Activated CD4-positive, alpha-beta T cell treated with anti-CD3 and anti-CD28 coated beads, Interleukin-2, Interleukin-4, amounts not matched to agents 100 ng/mL and 50 ng/mL, durations not matched to agents 16 hours and 8 hours (primary cell): ENCODE measurements around the gene GOLGA6A.
"Not testable (repeated sequence)": the region's sequence is repeated elsewhere in the genome, so short reads cannot be mapped to it uniquely, and the experiment has no call there.

ENCODE experiments used
- DNase-seq: peaks from one replicate; pipeline ENCODE4 v3.0.0-alpha.2; 2020; ENCODE audit warnings: low spot score

The GOLGA6A gene

DNA sequence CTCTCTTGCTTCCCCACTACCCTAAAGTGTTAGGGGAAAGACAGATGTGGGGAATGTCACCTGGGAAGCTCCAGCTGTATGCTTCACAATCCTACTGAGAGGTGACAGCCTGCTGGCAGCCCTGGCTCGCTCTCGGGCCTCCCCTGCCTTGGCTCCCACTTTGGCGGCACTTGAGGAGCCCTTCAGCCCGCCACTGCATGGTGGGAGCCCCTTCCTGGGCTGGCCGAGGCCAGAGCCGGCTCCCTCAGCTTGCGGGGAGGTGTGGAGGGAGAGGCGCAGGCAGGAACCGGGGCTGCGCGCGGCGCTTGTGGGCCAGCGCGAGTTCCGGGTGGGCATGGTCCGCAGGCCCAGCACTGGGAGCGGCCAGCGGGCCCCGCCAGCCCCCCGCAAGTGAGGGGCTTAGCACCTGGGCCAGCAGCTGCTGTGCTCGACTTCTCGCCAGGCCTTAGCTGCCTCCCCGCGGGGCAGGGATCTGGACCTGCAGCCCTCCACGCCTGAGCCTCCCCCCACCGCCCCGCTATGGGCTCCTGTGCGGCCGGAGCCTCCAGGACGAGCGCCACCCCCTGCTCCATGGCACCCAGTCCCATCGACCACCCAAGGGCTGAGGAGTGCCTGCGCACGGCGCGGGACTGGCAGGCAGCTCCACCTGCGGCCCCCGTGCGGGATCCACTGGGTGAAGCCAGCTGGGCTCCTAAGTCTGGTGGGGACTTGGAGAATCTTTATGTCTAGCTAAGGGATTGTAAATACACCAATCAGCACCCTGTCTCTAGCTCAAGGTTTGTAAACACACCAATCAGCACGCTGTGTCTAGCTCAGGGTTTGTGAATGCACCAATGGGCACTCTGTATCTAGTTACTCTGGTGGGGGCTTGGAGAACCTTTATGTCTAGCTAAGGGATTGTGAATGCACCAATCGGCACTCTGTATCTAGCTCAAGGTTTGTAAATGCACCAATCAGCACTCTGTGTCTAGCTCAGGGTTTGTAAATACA lies 29.8 kb downstream of the GOLGA6A start:
- not testable (repeated sequence) for DNase-seq

DNA sequence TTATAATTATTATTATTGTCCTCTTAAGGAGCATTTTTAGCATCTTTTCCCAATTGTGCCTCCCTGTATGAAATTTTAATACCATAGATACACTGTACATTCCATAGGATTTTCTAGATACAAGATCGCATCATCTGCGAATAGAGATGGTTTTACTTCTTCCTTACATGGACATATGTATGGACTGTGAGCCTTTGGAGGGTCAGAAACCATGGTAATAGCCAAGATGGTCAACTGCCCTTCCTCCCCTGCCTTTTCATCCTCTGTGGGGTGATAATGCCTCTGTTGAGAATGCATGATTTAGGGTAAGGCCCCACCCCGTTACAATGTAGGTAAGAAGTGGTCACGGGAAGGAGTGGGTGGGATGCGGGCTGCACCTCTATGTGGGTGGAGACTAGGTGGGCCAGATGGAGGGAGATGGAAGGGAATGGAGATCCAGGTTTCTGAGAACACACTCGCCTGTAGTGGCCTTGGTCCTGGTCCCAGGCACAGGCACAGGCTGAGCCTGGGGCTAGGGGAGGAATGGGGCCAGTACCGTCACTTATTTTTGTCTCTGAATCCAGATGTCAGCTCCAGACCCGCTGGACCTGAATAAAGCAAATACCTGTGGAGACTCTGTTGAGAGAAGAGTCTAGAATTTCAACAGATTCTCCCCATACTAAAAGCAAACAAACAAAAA lies 31.7 kb downstream of the GOLGA6A start:
- DNase-seq: no peak

DNA sequence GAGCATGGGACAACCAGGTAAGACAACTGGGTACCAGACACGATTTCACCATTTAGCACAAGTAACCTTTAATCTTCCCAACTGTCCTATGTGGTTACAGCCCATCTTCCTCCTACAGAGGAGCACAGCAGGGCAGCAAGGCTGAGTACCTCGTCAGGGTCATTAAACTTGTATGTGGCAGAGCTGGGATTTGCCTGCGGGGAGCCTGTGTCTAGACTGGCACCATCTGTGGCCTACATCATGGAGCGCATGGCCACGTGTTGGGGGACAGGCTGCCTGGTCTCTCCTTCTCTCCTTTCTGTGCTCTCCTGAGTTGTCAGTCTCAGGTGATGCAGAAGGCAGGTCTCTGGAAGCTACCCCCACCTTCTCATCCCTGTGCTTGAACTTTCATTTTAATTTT lies 32.2 kb downstream of the GOLGA6A start:
- DNase-seq: no peak

DNA sequence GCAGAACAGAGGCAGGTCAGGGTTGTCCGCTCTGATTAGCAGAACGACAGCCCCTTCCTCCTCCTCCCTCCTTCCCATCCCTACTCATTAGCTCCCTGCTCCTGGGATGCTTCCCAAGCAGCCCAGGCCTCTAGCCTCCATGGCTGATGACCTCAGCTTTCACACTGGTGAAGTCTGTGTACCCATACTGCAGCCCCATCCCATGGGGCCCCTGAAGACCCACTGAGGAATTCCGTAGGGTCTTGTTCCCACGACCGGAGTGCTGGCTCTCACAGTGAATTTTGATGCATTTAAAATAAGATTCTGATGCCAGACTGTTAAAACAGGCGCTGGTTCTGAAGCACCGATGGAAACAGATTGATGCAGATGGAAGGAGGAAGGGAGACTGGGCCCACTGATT lies 36.1 kb downstream of the GOLGA6A start:
- DNase-seq: no peak

DNA sequence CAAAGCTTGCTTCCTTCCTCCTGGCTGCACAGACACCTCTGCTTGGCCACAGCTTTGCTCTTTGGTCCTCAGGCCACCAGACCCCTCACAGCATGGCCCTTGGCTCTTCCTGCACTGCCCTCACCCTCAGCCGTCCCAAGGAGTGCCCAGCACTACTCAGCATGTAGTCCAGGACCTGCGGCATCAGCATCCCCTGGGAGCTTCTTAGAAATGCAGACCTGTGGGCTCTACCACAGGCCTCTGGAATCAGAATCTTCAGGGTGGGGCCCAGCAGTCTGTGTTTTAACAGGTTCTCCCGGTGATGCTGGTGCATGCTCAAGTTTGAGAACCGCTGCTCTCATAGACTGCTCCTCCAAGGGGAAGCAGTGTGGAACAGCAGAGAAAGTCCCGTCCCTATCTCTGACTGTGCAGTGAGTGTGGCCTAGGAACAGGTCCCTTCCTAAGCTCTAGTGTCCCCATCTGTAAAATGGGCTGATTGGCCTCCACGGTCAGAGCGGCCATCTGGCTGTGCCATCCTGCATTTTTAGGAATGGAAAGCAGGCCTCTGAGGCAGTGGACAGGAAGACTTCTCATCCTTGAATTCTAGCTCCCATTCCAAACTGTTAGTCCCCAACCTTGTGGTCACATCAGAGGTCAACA lies 36.6 kb downstream of the GOLGA6A start:
- no peak for DNase-seq

DNA sequence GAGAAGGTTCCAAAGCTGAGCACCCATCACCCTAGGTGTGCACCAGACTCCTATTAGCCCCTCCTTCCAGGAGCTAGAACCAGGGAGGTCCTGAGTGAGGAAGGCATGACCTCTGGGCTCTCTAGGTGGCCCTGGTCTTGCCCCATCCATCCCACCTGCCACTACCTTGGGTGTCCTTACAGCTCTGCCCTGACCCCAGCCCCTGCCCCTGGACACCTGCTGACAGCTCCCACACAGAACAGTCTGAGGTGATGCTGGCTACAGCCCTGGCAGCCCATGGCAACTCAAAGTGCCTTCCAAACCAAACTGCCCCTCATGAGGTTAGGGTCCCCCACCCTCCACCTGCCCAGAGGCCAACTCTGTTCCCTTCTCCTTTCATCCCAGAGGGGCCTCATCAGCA lies 37.2 kb downstream of the GOLGA6A start:
- DNase-seq: no peak

DNA sequence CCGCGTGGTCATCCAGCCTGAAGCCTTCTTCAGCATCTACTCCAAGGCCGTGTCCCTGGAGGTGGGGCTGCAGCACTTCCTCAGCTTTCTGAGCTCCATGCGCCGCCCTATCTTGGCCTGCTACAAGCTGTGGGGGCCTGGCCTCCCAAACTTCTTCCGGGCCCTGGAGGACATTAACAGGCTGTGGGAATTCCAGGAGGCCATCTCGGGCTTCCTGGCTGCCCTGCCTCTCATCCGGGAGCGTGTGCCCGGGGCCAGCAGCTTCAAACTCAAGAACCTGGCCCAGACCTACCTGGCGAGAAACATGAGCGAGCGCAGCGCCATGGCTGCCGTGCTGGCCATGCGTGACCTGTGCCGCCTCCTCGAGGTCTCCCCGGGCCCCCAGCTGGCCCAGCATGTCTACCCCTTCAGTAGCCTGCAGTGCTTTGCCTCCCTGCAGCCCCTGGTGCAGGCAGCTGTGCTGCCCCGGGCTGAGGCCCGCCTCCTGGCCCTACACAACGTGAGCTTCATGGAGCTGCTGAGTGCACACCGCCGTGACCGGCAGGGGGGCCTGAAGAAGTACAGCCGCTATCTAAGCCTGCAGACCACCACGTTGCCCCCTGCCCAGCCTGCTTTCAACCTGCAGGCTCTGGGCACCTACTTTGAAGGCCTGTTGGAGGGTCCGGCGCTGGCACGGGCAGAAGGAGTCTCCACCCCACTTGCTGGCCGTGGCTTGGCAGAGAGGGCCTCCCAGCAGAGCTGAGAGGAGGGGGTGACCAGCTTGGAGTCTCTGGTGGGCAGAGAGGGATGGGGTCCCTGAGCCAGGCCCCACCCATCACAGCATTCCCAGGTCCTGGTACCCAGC lies 37.9 kb downstream of the GOLGA6A start:
- DNase-seq: no peak

DNA sequence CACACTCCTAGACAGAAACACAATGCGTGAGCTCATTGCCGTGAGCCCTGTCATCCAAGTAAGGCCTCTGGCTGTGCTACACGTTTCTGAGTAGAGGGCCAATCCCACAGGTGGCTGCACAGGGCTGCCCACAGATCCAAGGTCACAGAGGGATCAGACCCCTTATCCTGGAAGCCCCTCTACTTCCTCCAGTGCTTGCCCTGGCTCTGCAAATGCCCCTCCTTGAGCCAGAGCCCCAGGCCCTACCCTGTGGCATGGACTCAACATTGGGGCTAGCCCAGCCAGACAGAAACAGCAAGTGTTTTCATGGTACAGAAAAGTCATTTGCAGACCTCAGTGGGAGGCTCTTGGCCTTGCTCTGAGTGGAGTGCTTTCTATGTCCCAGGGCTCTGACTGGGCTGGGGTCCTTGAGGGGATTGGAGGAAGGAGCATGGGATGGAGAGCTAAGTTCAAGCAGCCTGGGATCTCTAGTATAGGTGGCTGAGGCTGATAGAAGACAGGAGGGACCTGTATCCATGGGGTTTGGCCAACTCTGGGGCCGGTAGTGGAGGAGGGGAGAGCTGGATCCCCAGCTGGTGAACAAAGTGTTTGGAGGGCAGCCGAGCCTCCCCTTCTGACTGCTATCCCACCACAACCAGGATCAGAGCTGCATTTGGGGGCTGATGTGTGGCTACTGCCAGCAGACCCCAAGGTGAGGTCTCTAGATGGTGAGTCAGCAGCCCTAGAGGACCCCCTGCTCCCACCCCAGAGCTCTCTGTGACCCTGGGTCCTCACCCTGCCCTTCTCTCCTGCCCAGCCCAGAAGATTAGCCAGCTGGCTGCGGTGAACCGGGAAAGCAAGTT lies 38.7 kb downstream of the GOLGA6A start:
- no peak for DNase-seq

DNA sequence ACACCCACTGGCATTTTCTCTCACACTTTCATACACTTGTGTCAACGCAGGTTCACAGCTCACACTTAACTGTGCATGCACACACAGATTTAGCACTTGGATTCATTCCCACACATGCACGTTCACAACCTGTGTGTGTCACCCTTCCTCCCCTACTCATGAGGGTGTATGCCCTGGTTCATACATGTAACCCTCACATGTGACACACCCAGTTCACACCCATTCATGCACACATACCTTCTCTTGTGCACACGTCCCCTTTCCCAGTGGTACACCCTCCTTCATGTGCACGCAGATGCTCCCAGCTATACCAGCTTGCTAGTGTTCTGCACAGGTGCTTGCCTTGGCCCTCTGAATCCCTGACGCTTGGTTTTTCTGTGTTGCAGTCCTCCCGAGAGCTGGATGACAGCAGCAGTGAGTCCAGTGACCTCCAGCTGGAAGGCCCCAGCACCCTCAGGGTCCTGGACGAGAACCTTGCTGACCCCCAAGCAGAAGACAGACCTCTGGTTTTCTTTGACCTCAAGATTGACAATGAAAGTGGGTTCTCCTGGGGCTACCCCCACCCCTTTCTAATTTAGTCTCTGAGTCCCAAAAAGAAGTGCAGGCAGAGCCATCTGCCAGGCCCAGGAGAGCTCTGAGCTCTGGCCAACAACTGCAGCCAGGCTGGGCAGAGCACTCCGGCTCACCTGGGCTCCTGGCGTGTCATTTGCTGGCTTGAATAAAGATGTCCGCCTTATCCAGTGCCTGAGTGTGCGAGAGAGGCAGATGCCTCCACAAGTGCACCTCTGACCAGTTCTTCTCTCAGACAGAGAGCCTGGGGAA lies 39.5 kb downstream of the GOLGA6A start:
- no peak for DNase-seq

DNA sequence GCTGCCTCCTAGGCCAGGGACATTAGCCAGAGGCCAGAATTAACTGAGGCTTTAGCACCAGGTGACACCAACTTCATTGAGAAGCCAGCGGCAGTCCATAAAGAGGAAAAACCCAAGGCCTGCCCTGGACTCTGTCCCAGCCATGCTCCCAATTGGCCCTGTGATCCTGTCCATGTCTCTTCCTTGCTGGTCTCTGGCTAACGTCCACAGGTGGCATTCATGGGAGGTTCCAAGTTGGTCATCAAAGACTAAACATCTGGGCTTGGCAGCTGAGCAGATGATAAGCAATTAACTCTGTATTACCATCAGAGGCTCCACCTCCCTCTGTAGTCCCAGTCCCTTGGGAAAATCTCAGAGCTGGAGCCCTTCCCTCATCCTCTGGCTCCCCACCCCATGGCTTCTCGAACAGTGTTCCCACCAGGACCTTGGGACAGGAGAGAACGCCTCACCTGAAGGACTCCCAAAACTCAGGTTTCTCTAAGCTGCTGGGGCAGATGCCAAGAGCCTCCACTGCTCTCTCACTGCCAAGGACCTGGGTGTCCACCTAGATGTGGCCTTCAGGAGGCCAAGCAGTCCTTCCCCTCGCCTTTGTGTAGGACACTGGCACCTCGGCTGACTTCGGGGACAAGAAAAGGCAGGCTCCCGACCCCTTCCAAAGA lies 40.4 kb downstream of the GOLGA6A start:
- DNase-seq: no peak

DNA sequence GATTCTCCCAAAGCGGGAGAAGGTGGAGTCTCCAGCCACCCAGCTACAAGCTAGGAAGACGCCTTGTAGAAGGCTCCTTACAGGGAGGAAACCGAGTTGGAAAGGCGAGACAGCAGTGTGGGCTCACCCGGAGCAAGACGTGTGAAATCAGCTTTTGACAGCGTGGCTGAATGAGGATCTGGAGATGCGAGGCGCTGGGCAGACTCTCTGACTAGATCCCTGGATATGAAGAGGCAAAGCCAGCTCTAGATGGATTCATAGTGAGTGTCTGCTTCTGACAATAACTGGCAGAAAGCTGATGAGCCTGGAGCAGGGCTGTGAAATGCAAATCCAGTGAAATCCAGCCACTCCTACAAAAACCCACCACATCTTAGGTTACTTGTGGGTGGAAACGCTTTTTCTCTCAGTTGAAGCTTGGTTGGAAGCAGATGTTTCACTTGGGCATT lies 41.0 kb downstream of the GOLGA6A start:
- DNase-seq: no peak

DNA sequence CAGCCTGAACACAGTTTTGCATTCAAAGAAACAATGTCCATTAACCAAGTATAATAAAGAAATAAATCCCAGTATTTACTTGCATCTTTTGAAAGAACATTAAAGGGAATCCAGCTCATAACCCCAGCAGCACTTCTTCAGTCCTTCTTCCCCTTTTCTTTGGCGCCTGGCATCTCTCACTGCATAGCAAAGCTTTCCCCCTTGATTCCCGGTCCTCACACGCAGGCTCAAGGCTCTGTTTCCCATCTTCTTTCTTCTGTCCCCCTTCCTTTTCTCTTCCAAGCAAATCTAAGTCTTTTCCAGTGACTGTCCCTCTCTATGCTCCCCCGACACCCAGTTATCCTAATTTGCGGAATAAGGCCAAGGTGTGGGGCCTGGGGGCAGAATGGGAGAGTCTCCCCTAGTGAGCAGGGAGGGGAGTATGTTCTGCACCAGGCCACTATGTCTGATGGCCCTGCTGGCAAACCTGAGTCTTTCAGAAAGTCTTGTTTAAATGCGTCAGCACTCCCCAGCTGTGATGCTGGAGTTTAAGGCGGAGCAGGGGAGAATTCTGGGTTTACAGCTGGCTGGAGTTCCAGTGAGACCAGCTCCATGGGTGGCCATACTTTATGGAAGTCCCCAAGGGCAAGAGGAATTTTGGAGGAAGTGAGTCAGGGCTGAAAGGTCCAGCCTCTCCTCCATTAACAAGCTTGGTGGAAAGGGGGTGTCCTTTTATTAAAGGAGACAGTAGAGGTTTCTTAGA lies 42.1 kb downstream of the GOLGA6A start:
- no peak for DNase-seq

DNA sequence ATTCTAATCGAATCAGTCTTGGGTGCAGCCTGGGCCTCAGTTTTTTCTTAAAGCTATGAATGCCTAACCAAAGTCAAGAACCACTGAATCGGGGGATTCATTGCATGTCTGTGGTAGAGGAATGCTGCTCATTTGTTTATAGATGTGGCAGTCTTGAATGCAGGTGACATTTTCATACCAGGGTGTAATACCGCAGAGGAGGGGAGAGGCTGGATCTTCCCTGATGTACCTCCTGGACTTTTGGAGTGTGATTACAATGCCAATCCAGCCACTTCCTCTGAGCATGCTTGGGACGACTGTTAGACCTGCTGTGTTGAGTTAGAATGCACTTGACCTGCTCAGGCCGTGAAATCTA lies 42.7 kb downstream of the GOLGA6A start:
- DNase-seq: no peak

DNA sequence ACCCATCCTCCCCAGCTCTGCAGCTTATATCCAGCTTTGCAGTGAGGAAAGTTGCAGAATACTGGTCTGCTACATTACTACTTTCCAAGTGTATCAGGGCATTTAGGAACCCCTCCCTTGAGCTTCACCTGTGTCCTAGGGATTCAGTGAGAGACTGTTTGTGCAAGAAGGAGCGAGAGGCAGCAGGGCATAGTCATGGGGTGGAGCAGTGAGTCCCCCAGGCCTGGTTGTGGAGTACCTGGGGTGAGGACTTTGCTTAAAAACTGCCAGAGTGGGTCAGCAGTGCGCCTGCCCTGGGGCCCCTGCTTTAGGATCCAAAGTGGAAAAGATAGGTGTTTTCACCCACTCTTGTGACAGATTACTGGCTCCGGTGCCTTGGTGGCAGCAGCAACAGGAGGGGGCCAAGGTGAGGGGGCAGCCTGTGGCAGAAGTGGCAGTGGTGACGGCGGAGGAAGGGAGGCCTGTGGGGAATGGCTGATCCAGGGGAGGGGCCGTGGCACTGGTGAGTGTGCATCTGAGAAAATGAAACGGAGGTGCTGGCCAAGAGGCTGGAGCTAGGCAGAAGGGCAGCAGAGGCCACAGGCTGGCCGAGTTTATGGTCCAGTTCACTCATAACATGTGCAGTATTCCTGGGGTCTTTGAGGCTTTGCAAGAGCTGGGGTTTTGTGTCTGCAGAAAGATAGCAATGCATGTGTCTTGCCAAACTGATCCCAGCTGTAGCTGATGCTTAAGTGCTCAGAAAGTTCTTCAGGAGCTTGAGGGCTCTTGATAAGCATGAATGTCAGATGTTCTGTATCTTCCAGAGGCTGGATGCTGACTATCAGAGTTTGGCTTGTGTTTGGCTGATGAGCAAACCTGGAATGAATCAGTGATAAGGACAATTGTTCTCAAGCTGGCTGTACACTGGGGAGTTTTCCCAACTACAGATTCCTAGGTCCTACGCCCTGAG lies 43.4 kb downstream of the GOLGA6A start:
- DNase-seq: no peak

DNA sequence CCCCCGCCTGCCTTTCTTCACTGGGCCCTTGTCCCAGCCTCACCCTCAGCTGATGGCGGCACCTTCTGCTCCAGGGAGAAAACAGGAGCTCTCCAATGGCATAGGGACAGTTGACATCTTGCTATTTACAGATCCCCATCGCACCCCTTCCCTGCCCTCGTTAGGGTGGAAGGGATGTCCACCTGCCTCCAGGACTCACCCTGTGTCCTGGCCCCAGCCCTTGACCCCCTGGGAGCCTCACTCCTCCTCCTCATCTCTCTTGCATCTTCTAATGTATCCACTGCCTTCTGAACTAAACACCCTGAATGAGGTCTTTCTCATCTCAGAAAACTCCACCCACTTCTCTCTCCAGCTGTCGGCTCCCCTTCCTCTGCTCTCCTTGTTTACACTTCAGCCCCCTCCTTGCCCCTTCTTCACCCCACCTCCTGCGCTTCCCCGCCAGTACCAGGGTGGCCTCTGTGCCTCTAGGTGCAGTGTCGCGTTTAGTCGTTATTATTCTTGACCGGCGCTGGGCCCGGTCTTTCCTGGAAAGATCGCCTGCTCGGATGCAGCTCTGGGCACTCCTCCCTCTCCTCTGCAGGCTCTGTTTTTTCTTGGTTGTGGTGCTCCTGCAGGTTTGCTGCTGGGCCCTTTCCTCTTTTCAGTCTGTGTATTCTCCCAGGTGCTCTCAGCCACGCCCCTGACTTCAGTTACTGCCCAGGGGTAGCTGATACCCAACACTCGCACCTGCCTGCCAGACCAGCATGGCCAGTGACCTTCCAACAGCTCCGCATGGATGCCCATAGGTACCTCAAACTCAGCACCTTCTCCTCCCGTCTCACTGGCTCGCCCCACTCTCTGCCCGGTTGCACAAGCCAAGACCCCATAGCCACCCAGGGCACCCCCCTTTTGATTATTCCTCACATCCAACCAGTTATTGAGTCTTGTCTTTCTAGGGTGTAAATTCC lies 44.9 kb downstream of the GOLGA6A start:
- no peak for DNase-seq
